Measurements from ENCODE around the gene JAZF1. TPM values are rescaled to one million over a fixed set of nuclear protein-coding genes. Genes with fewer than 3 reads are reported as not detected.

JAZF1 gene
- total RNA-seq, 1 experiment from 2014 or later: 5.6 TPM

DNA sequence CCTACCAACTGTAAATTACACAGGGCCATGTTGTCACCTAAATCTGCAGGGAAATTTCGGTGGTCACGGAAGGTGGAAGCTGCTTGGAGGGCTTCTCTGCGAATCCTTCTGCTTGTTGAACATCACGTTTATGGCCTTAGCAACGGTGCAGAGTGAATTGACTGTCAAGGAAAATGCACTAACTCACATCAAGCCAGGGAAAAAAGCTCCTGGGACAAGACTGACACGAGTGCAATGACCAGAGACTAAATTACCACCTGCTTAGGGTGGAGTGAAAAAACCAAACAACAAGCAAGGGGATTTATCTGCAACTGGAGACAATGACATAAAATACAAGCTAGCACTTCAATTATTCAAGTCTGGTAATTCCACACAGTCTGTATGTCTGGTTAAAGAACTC lies 211.2 kb downstream of the JAZF1 start:
- no peak for DNase-seq (ENCODE audit: low read depth)

DNA sequence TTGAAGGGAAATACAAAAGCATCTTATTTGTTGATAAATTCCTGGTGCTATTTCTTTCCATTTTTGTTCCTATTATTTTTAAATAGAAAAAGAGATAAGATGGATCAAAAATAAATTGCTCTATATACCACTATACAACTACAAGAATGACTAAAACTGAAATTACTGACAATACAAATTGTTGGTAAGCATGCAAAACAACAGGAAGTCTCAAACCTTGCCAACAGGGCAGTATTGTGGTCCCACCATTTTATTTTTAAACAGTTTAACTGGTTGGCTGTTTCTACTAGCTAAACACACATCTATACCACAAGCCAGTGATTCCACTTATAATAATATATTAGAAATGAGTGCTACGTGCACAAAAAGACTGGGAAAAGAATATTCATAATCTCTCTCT lies 213.0 kb downstream of the JAZF1 start:
- no peak for DNase-seq (ENCODE audit: low read depth)

DNA sequence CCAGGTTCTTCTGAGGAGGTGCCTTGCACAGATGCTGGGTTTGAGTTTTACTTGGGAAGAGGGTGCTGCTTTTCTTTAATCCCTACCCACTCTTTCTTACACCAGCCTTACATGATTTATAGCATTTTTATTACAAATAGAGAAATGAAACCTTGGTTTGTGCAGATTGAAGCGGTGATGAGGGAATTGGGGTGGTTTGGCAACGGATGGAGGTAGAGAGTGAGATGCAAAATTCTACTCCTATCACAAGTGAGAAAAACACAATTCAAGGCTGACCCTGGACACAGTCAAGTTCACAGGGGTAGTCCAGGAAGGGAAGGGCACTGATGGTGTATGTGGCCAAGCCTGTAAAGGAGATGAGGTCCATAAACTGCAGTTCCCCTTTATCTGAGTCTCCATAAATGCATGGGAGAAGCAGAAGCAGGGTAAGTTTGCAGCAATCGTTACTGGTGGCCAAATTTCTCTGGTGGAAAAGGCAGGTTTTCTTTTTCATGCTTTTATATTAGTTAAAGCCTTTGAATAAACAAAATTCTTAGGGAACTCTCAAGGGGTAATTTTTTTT lies 214.3 kb downstream of the JAZF1 start:
- no peak for DNase-seq (ENCODE audit: low read depth)

DNA sequence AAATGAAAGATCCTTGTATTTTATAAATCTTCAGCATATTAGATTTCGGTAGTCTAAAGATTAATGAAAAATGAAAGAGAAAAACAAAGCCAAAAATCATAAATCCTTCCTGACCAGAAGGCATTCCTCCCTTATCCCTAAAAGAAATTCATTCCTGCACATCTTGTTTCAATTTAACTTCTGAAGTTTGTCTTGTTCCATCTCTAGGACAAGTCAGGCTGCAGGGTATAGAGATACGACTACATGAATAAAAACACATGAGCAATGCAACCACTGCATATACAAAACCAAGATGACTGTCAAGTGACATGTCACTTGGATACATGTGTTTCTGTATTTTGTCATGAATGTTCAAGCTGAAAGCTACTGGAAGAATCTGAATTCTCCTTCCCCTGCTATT lies 214.9 kb downstream of the JAZF1 start:
- DNase-seq (ENCODE audit: low read depth): no peak

DNA sequence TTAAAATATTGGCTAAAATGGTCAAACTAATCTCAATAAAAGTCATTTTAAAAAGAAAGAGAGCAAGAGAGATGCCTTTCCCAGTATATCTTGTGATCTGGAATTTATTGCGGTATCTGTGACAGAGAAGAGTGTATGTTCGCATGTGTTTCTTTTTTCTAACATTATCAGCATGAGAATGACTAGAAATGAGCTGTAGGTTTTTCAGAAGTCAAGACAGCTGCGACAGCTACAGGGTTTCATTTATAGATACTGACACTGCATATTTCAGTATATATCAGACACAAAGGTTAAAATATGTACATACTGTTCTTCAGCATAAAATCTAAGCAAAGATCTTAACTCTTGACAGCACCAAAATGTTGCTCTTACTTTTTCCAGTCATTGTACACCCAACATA lies 215.8 kb downstream of the JAZF1 start:
- DNase-seq (ENCODE audit: low read depth): no peak

DNA sequence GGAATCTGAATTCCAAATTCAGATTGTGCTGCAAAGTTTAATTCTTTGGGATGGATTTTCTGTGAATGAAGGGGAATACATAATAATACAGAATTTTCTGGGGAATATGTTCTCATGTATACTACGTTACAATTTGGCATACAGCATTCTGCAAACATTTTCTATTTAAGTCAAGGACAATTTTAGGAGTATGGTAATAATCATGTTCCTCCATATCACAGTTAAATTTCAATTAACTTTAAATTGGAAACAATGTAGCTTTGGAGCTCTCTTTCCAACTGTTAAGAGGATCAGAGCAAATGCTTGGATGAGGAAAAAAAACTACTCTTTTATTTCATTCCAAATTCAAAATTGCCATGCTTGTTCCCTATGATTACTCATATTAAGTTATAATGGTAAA lies 217.5 kb downstream of the JAZF1 start:
- no peak for DNase-seq (ENCODE audit: low read depth)

DNA sequence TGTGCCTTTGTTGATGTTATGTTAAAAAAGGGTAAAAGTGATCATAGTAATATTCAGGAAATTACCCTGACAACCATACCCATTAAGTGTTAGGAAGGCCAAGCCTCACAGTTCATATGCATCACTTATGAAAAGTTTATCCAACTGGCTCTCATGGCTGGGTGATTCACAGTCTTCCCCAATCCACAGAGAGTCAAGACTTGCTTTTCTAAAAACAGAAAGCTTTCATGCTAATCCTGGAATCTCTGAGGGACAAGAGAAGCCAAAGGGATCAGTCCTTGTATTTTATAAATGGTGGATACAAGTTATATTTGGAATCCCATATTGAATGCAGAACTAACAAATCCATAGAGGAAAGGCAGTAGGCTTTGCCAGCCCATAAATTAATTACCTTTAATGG lies 218.3 kb downstream of the JAZF1 start:
- peak; percentile 50 for DNase-seq (ENCODE audit: low read depth)

DNA sequence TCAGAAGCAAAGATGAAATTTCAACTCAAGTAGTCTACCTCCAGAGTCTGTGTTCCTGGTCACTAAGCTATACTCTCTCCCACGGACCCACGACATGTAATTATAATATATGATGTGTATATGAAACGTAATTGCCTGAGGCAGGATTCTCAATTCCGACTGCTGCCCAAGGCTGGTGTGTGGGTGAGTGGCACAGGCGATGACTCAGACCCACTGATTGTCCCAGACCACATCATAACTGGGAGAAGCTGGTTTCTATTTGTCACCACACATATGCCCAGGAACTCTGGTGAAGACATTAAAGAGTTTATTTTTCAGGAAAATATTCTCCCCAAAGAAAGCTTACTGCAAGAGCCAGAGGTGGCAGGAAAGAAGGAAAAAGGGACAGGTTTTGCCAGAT lies 219.3 kb downstream of the JAZF1 start:
- DNase-seq (ENCODE audit: low read depth): peak; percentile 87

DNA sequence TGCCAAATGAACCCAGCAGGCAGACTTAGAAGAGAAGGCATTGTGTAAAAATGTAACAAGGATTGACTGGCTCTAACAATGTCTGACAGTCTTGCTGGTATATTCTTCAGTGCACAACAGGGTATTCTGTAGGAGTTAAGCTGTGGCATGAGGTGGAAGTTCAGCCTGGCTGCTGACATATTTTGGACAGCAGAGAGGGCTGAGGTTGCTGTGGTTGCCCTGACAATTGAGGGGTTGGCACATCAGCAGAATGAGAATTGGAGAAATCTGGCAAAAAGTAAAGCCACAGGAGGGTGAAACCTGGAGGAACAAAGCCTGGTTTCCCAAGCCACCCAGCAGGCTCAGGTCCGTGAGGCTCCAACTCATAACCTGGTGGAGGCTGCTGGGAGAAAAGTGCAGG lies 220.2 kb downstream of the JAZF1 start:
- no peak for DNase-seq (ENCODE audit: low read depth)

DNA sequence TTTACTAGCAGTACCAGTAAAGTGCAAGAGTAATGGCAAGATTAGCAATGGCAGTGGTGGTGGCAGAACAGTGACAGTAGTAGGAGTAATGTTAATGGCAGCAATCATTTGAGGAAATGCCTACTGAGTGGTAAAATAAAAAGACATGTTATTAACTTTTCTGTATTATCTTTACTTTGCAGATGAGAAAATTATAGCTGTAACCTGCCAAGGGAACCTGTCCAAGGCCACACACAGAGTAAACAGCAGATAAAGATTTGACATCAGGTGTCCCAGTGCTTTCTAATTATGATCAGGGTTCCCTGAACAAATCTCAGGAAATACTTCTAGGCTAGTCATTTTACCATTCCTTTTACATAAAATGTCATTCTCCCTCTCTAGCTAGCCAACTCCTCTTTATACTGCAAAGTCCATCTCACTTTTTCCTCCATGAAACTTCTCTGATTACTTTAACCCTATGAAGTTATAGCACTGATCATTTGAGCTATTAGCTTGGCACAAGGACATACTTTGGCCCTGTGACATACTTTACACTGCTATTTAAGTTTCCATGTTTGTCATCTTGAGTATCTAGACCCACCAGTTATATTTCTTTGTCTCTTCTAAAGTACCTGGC lies 221.6 kb downstream of the JAZF1 start:
- DNase-seq (ENCODE audit: low read depth): no peak

DNA sequence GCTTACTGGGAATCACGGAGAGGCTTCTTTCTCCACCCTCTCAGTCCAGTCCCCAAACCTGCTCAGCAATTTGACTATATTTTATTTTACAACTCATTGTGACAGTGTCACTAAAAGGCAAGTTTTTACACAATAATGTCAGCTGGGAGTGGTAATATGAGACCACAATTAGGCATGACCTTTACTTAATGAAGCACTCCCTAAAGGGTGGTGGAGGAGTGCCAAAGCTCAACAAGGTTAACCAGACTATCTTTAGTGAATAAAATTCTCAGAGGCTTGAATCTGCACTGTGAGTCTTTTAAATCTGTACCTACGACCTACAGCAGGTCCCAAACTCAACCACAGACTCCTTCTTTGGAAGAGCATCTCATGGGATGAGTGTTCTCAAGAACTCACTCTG lies 225.0 kb downstream of the JAZF1 start:
- DNase-seq (ENCODE audit: low read depth): no peak

DNA sequence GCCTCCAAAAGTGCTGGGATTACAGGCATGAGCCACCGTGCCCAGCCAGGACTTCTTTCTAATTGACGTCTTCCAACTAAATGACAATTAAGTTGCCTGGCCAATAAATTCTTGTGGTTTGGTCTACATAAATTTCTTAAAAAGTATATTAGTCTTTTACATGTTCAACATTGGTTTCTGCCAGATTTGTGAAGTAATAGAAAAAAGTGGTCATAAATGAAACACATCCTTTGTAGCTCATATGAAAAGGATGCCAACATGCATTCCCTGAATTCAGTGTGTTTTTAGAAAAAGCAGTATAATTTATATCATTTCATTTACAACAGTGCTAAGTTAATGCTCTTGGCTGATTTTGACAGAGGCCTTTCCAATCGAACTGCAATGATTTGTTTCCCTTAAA lies 225.6 kb downstream of the JAZF1 start:
- no peak for DNase-seq (ENCODE audit: low read depth)

DNA sequence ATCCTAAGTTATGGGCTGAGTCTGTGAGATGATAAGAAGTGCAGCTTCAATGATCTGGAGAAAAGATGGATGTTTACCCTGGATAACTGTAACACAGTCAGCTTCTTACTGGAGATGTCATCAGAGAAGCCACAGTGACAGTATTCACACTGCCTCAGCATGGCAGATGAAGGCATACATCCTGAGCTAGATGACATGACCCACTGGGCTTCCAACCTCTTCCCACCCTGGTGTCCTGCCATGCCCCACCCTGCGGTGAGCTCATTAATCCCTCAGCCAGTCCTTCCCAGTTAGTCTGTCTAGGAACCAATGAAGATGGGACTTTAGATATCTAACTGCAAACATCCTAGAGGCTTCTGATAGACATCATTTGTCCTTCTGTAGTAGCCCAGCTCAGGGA lies 226.8 kb downstream of the JAZF1 start:
- DNase-seq (ENCODE audit: low read depth): no peak

DNA sequence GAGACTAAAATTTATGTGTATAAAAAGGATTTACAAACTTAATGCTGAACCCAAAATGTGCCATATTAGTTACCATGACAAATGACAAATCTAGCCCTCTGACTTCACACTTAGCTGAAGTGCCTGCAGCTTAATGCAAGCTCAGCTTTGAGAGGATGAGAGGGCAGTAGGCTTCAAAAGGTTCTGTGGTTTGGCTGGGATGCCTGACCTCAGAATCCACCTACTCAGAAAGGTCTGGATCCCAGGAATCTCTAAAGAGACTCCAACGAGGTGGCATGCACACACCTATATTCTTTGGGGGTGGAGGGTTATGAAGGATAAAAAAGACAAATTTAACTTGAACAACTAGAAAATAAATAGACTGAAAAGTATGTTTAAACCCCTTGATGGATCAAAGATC lies 227.2 kb downstream of the JAZF1 start:
- DNase-seq (ENCODE audit: low read depth): no peak

DNA sequence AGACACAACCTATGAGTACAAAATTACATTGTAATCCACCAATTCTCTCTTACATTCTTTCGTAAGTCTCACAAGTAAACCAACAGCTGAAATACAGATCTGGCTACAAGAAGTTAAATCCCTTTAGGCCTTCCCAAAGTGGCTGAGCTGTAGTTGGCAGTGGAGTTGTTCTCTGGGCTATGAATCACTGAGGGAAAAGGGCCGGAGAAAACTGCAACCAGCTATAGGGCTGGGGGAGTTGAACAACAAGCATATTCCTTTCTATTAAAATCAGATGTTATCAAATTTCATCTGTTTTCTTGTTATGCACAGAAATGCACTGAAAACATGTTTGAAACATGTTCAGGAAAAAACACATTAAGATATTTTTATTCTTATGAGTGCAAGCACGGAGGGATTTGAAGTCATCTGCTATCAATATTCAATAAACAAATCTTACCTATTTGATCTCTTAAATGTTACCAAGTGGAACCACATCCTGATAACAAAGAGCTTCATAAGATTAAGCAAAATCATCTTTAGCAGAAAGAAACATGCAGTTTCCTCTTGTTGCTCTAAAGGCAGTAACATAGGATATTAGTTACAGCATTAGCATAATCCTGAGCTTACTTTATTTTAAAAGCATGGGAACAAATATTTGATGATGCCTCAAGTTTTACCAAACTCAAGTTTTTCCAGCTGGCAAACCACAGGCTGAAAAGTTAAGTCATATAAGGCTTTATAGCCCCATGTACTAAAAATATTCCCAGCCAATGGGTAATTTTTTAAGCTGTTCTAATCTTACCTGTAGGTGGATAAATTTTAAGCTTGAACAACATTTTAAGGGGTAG lies 227.9 kb downstream of the JAZF1 start:
- DNase-seq (ENCODE audit: low read depth): peak; percentile 81

DNA sequence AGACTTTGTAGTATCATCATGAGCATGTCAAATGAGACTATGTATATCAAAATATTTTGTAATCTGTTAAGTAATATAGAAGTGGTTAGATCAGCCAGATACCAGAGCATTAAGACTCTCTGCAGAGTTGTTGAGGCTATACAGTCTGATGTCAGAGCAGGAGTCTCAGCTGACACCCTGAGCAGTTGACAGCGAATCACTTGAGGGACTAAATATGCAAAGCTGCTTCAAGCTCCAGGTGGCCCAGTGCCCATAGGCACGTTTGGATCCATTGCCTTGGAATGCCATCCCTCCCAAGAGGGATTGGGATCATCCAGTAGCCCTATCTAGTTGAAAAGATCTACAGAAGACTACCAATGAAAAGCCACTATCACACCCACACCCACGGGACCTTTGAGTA lies 230.5 kb downstream of the JAZF1 start:
- DNase-seq (ENCODE audit: low read depth): no peak

DNA sequence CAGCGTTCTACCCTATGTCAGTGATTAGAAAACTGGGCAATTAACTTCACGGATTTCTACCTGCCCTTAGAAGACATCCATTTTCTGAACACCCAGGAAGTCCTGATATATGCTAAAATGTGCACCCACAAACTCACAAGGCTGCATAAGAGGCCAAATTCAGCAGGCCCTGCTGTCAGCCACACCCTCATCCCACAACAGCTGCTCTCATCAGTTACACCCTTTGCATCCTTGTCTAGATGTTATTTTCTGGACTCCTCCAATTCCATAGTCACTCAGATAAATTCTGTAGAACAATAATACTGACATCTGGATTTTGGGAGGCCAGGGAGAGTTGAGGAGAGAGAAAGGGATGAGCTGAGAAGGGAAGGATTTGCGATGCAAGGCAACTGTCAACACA lies 231.7 kb downstream of the JAZF1 start:
- peak; percentile 77 for DNase-seq (ENCODE audit: low read depth)

DNA sequence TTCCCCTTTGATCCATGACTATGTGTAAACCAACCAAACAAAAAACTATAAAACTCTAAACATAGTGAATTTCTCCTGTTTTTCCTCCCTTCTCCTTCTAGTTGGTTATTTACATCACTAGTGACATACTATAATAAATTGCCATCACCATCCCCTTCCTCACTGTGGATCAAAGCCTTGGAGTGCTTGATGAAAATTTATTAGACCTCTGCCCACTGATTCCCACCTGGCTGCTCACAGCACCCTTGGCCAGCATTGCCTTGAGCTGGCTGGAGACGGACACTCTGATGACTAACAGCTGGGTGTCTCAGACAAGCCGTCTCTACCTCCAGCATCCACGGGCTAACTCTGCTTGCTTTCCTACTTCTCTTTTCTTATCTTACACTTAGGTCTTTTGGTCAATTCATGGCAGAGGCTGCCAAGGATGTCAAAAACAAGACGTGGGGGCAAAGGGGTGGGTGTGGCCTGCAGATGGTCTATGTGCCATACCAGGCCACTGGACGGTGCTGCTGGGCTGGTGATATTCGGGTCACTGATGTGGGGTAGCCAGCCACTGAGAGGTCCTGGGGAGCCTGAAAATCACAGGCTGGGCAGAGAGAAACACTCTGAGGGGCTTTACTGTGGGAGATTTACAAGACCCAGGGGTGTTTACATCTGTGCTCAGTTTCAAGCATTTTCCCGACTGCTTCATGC lies 232.9 kb downstream of the JAZF1 start:
- peak; percentile 21 for DNase-seq (ENCODE audit: low read depth)

DNA sequence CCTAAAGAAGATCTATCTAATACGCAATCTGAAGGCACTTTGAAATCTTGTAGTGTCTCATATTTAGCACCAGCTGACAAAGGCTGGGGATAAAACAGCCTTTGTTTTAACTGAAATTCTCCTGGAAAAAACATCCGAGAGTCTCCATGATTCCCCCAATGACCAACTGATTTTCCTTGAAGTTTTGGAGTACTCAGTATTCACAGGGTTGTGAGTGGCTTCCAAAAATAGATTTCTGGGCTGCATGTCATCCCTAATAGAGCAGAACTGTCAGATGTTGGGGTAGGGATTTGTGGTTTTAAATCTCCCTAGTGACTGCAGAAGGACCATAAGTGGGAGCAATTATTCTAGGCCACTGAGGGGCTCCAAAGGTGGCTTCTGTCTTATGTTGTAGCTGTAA lies 234.2 kb downstream of the JAZF1 start:
- peak; percentile 27 for DNase-seq (ENCODE audit: low read depth)

DNA sequence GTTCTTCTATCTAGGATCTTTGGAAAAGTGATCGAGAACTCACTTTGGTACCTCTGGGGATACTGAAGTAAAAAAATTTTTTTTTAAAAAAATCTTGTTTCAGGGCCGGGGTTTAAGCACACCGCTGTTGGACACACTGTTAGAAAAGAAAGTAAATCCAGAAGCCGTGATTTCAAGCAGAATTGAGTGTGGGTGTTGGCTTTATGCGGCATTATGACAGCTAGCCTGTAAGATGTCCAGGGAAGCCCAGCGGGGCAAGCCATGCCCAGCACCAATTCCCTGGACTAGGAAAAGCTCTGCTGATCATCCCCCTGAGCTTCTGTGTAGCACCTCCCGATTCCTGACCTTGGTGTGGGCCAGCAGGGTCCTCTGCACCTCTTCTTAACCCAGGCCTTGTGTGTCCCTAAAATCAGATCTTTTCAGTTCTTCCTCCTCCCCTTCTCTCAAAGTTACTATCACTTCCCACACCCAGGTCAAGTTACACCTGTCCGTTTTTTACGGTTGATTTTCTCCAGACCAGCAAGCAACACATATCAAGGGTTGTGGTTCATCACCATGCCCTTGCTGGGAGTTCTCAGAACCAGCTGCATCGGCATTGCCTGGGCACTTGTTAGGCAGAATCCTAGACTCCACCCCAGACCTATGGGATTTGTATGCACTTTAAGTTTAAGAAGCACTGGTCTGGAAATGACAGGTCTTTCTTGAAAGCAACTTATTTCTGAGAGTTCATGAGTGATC lies 235.4 kb downstream of the JAZF1 start:
- no peak for DNase-seq (ENCODE audit: low read depth)

DNA sequence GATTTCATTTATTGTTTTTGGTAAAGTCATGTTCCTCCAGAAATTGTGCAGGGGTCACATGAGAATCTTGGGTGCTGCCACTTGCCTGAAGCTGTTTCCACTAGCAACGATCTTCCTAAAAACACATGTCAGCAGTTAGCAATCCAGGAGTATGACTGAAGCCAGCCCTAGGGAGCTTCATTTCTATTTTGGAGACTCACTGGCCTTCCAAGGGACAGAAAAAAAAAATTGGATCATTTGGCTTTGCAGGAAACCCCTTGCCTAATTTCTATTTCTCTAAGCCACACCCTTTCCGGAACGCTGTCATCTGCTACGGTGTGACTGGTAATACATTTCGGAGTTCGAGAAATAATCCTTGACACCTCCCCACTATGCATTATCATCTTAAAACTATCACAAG lies 236.0 kb downstream of the JAZF1 start:
- no peak for DNase-seq (ENCODE audit: low read depth)

DNA sequence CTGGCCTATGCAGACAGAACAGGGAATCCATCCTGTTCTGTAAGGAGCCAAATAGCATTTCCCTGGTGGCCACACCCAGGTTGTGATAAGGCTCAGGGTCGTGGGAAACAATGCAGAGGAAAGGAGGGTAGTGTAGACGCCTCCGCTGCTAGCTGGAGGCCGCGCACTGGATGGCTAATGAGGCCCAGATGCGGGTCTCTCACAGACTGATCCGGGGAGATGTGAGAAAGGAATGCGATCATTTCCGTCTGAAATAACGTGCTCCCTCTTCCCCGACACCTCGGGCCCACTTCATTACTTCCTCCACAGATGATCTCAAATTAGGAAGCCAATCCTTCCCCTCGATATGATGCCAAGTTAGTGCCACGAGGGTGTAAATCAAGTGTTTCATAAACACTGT lies 237.4 kb downstream of the JAZF1 start:
- DNase-seq (ENCODE audit: low read depth): no peak

All from LHCN-M2 (cell line).